ENCODE measurements around the gene ATP9A. TPM values are rescaled to one million over a fixed set of nuclear protein-coding genes. Genes with fewer than 3 reads are reported as not detected.
A peak's percentile ranks its signal among the peaks of the same experiment; 100 is the strongest.

Gene ATP9A
- polyA plus RNA-seq, 1 experiment = 35.3 TPM

DNA sequence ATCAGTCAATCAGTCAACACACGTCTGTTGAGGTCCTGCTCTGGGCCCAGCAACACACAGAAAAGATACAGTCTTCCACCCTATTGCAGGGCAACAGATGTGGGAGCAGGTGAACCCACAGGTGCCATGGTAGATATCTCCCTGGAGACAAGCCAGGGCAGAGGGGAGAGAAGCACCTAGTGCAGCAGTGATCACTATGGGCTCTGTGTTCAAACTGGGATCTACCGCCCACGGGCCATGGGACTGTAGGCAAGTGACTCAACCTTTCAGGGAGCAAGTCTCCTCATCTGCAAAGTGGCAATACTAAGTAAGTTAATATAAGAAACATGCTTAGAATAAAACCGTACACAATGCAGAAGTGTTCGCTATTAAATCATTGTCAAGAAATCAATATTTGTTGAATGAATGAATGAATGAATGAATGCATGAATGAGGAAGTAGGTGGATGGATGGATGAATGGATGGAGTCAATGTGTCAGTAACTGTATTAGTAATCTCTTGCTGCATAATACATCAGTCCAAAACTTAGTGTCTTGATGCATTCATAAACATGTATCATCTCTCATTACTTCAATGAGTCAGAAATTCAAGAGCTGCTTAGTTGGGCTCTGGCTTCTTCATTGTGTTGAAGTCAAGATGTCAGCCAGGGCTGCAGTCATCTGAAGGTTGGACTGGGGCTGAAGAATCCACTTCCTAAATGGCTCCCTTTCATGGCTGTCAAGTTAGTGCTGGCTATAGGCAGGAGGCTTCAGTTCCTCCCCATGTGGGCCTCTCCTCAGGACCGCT lies 193.7 kb downstream of the ATP9A start:
- CTCF ChIA-PET = interaction anchor here (1.1 to 1.3 kb wide), 2 partner anchors 189 to 581 kb away, joined by 3 to 4 read pairs; no protein-coding TSS in a partner anchor
- H3K9me3 ChIP-seq (ENCODE audit: control insufficient read depth, insufficient read depth, low read length) = peaks cover 5% of the 10 kb centered on the region; the same call in 1 of the 2 replicates
- H3K27me3 ChIP-seq (ENCODE audit: control insufficient read depth, insufficient read depth, low read length) = peaks cover 5% of the 10 kb centered on the region
- no peak overlapping the region for H3K27ac ChIP-seq (ENCODE audit: low read depth, low read length)
- H3K4me3 ChIP-seq (ENCODE audit: low read depth, low read length) = no peak overlapping the region
- no peak for DNase-seq (ENCODE audit: low read depth, low spot score)
- TF ChIP-seq, protein P1, sequence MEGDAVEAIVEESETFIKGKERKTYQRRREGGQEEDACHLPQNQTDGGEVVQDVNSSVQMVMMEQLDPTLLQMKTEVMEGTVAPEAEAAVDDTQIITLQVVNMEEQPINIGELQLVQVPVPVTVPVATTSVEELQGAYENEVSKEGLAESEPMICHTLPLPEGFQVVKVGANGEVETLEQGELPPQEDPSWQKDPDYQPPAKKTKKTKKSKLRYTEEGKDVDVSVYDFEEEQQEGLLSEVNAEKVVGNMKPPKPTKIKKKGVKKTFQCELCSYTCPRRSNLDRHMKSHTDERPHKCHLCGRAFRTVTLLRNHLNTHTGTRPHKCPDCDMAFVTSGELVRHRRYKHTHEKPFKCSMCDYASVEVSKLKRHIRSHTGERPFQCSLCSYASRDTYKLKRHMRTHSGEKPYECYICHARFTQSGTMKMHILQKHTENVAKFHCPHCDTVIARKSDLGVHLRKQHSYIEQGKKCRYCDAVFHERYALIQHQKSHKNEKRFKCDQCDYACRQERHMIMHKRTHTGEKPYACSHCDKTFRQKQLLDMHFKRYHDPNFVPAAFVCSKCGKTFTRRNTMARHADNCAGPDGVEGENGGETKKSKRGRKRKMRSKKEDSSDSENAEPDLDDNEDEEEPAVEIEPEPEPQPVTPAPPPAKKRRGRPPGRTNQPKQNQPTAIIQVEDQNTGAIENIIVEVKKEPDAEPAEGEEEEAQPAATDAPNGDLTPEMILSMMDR (IDR thresholded peaks at IDR 0.05; ENCODE audit: low read depth, low read length) = no peak
- POLR2A ChIA-PET = interaction anchor here (1.1 kb wide), 1 partner anchor 12 kb away, joined by 4 read pairs; no protein-coding TSS in a partner anchor

DNA sequence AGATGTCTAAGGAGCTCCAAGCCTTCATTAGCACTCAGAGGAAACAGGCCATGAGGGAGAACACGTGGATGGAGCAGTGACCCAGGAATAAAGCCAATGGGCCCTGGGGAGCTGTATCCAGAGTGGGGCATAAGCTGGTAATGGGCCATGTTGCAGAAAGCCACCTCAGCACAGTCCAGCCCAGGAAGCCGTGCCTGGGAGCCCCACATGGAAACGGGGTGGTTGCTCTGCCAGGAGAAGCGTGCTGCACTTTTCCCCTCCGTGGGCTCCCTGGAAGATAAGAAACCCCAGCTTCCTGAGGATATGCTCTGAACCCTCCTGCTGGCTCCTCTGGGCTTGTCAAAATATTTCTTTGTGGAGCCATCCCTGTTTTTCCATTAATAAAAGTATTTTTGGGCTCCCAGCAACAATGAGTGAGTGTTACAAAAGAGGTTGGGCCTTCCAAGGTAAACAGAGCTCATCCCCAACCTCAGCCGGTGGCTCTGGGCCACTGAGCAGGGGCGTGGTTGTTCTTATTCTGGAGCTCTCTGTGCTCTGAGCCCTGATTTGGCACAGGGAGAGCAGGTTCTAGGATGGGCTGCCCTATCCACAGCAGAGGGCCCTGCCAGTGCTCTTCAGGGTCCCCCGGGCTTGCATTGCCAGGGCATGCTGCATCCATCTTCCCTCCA lies 194.5 kb downstream of the ATP9A start:
- no peak for DNase-seq (ENCODE audit: low read depth, low spot score)
- peaks cover 5% of the 10 kb centered on the region; the same call in 1 of the 2 replicates for H3K9me3 ChIP-seq (ENCODE audit: control insufficient read depth, insufficient read depth, low read length)
- no peak overlapping the region for H3K4me3 ChIP-seq (ENCODE audit: low read depth, low read length)
- TF ChIP-seq, protein P1 (IDR thresholded peaks at IDR 0.05; ENCODE audit: low read depth, low read length) = no peak
- CTCF ChIA-PET = no interaction called here
- peaks cover 5% of the 10 kb centered on the region for H3K27me3 ChIP-seq (ENCODE audit: control insufficient read depth, insufficient read depth, low read length)
- no peak overlapping the region for H3K27ac ChIP-seq (ENCODE audit: low read depth, low read length)
- POLR2A ChIA-PET = interaction anchor here (1.1 kb wide), 1 partner anchor 11 kb away, joined by 4 read pairs; no protein-coding TSS in a partner anchor

DNA sequence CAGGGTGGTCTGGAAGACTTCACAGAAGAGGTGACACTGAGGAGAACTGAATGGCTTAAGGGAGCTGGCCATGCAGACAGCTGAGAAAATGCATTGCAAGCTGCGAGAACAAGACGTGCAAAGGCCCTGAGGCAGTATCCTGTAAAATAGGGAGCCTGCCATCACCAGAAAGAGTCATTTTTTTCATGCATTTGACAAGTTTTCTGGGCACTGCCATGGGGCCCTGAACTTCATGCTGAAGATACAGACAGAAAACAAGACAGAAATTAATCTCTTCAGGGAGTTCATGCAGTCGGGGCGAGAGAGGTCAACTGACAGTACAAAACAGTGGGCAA lies 196.8 kb downstream of the ATP9A start:
- TF ChIP-seq, protein P1 (IDR thresholded peaks at IDR 0.05; ENCODE audit: low read depth, low read length) = no peak
- H3K27me3 ChIP-seq (ENCODE audit: control insufficient read depth, insufficient read depth, low read length) = no peaks in the 10 kb centered on the region
- CTCF ChIA-PET = interaction anchor here (0.7 to 1.1 kb wide), 2 partner anchors 579 to 590 kb away, joined by 3 read pairs; no protein-coding TSS in a partner anchor
- H3K27ac ChIP-seq (ENCODE audit: low read depth, low read length) = no peak overlapping the region
- no peak for DNase-seq (ENCODE audit: low read depth, low spot score)
- H3K9me3 ChIP-seq (ENCODE audit: control insufficient read depth, insufficient read depth, low read length) = peaks cover 5% of the 10 kb centered on the region; the same call in 1 of the 2 replicates
- H3K4me3 ChIP-seq (ENCODE audit: low read depth, low read length) = no peak overlapping the region
- POLR2A ChIA-PET = no interaction called here

DNA sequence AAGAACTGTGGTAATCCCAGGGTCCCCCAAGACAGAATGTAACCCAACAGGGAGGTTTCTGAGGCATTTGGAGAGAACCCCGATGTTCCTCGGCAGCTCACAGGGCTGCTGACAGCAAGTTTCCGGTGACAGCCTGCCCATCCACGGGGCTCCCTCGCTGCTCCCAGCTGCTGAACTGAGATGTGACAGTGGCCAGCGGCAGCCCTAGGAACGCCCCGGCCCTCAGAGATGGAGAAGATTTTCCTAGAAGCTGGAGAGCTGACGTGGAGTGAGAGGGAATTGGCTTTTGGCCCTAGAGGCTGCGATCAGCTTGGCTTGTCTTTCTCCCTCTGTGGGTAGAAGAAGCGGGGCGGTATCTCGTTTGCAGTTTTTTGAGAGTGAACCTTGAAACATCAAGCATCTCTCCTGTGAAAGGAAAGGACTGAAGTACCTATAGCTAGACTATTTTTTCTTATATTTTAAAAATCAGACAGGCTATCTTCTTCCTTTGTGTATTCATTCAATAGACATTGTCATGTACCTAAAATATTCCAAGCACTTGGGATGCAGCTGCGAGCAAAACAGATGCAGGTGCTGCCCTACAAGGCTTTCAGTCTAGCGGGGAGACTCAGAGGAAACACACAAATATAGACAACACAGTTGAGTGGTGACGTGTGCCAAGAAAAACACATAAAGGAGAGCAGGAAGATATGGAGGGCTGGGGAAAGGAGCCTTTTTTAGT lies 197.3 kb downstream of the ATP9A start:
- Histone ChIP-seq H3K9me3 (ENCODE audit: control insufficient read depth, insufficient read depth, low read length) (peaks cover 5% of the 10 kb centered on the region; the same call in 1 of the 2 replicates), H3K27me3 (ENCODE audit: control insufficient read depth, insufficient read depth, low read length) (no peaks in the 10 kb centered on the region), H3K27ac (ENCODE audit: low read depth, low read length) (no peak overlapping the region), H3K4me3 (ENCODE audit: low read depth, low read length) (no peak overlapping the region; the same call in 1 of the 2 replicates)
- ChIA-PET POLR2A (no interaction called here), CTCF (interaction anchor here (0.7 to 1.1 kb wide), 2 partner anchors 578 to 589 kb away, joined by 3 read pairs; no protein-coding TSS in a partner anchor)
- TF ChIP-seq, protein P1 (IDR thresholded peaks at IDR 0.05; ENCODE audit: low read depth, low read length) = 0 out of 2 replicates have a peak, but pooled peaks have one; percentile 6
- DNase-seq (ENCODE audit: low read depth, low spot score) = no peak

Measured in AG04450 (cell line).